AG20443 (cell line): ENCODE data around the gene RIOX2.
A peak's percentile ranks its signal among the peaks of the same experiment; 100 is the strongest.
"Not testable (repeated sequence)": the region's sequence is repeated elsewhere in the genome, so short reads cannot be mapped to it uniquely, and the experiment has no call there.

Source experiments
- DNase-seq: peaks from one replicate; pipeline ENCODE4 v3.0.0; 2012; ENCODE audit warnings: low spot score, mixed read lengths

The RIOX2 gene

DNA sequence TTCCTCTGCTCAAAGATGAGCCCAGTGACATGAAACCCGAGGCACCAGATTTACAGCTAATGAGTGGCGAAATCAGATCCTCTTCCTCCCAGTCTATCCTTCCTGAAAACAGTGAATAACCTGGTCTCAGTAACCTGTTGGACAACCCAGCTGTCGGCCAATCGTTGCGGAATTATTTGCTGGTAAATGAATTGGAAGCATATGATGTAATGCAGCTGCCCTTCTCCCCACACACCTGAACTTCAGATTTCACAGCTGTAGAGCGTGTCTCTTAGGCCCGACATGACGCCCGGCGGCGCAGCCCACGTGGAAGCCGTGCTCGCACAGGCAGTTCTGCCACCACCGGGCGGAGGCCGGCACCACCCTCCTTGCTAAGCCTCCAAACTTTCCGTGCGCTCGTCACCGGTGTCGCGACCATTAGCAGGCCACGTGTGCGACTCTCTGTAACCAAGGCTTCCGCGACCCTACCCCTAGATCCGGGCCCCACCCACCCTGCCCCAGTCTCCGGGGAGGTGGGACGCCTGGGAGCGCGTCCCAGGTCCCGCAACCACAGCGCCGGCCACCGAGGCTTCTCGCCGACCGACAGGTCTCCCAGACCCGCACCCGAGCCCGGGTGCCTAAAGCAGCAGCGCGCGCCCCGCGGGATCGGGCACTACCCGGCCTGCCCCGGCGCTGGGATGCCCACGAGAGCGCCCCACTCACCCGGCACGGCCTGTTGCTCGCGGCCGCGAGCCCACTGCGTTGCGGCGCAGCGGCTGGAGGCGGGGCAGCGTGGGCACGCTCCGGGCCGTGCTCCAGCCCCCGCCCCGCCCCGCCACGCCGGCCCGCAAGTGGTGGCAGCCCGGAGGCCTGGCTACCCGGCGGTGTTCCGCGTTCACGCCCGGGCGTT lies at the start of gene RIOX2:
Gene RIOX2, minus strand, starts transcription at position 753 of the 889 bp plus-strand sequence. CDS start 4,838 bp downstream, outside the sequence.
- DNase-seq: peak; percentile 93

DNA sequence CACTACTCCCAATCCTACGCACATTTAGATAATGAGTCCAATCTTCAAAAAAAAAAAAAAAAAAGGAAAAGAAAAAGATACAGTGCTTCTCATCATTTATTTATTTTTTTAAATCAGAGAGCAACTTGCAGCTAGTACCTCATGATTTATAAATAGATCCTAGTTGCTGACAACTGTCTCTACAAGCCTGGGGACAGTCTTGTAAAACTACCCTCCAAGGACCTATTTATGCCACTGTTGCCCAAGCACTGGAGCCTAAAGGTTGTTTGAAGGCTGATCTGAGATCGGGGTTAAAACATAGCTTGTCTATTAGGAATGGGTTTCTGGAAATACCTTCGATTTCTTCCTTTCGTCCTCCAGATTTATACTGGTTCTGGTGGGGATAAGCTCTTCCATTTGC lies 48.2 kb upstream of the RIOX2 start:
- DNase-seq: no peak

DNA sequence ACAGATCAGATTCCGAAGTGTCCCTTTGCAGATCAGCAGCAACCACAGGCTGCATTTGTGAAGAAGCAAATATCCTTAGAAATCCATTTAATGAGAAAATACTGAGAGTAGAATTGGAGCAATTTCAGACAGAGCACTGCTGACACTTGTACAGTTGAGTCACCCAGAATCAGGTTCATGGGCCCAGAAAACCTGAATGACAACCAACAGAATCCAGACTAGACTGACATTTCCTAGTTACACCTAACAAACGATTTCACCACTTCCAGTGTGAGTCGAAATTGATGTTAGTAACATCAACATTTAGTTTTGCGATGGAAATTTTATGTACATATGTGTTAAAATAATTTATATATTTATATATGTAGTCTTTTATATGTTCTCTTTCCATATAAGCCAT lies 46.1 kb upstream of the RIOX2 start:
- no peak for DNase-seq

GRCh38 chr3:98014268-98014585 lies 42.0 kb upstream of the RIOX2 start:
- no peak for DNase-seq

DNA sequence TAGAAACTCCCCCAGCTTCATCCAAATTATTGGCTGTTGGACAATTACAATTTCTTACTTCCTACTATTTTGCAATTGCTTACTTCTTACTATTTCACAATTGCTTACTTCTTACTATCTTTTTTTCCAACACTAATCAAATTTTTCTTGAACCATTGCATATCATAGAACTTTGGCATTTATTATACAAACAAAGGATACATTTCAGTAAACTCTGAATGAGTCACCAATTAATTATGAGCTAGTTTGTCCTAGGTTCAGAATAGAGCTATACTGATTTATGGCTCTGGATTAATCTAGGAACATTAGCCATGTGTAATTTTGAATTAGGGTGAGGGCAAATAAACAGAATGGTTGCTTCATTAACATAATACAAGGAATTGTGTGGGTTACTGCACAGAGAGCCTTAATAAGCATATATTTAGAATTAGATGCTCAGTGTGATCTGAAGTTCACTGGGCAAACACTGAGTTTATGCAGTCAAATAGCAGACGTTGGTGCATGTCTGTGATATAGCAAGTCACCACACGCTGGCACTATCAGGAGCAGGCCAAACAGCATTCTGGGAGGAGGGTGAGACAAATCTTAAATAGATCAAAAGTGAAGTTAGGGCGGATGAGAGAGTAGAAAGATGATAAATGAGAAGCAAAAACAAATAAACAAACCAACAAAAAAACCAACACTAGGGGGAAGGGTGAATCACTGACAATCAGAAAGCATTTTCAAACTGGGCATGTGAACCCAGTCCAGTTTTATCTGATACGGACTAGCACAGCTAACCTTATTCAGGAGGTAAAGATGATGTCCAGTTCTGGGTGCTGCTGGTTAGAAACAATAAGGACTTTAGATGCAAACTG lies 41.4 kb upstream of the RIOX2 start:
- no peak for DNase-seq

DNA sequence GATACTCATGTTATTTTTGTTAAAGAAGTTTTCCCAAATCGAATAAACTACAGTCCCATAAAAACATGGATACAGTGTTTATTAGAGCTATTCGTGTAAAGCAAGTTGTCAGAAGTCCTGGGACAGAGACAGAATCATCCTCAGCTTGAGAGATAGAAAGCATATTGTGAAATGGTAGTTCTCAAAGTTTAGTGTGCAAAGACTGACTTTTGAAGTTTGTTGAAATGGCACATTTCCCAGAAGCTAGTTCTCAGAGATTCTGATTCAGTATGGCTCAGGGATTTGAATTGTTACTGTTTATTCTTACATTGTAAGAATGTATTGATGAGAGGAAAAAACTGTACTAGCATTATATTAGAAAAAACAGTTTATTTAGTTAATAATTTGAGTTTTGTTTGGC lies 40.7 kb upstream of the RIOX2 start:
- no peak for DNase-seq

GRCh38 chr3:98010883-98011449 lies 38.7 kb upstream of the RIOX2 start:
- not testable (repeated sequence) for DNase-seq

GRCh38 chr3:98010194-98010882 lies 38.1 kb upstream of the RIOX2 start:
- DNase-seq: no peak

- no peak for DNase-seq
These were observed 36.6 kb upstream of the RIOX2 start for GRCh38 chr3:98008855-98009254.

DNA sequence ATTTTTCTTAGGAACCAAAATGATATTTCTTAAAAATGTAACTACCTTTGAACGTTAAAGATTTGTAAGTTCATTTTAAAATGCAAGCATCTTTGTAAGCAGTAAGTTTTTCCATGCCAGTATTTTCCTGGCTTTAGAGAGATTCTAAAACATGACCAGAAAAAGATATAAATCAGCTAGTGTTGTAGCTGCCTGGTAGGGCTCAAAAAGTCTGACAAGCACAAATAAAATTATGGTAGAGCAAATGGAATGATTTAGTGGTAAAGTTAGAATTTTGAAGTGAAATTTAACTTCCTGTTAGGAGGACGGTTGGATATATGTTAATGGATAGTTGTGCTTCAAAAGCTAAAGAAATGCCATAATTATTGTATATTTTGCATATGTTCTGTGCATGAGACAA lies 33.2 kb upstream of the RIOX2 start:
- no peak for DNase-seq

GRCh38 chr3:98004721-98005120 lies 32.5 kb upstream of the RIOX2 start:
- DNase-seq: no peak

DNA sequence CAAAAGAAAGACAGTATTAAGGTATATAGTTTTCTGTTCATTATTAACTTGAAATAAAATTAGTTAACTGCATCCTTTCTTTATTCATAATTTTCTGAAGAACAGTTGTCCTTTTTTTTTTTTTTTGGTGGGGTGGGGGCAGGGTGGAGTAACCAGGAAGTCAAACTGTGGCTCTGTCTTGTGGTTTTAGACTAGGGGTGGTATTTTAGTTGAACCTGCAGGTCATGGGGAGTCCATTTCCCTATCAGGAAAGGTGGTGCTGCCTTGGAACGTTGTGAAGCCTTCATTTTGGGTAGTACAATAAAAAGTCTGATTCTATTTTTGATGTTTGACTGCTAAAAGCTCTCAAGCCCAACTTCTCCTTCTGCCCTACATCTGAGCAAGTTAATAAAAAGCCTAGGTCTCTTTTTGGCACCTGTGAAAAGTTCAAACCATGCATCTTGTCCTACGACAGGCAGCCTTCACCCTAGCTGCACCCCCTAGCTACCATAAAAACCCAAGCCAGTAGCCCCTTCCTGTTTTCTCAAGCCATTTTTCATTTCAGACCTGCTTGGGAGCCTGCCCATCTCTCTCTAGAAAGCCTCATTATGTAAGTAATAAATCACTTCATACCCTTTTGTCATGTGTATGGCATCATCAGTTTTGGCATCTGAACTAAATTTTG lies 31.2 kb upstream of the RIOX2 start:
- DNase-seq: no peak

DNA sequence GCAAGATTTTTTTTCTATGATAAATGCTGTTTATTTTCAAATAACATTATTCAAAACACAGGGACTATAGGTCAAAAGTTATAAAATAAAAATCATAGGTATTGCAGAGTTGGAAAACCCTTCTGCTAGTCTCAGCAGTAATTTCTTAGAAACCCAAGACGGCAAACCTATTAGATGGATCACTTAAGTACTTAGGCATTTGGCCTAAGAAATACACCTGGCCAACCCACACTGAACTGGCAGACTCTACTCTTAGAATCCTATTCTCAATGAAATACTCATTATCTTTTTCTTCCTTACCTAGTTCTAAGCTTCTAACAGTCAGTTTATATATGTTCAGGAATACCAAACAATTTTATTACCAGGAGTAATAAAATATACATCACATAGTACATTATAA lies 30.5 kb upstream of the RIOX2 start:
- DNase-seq: no peak

GRCh38 chr3:97999994-98000393 lies 27.8 kb upstream of the RIOX2 start:
- DNase-seq: no peak

GRCh38 chr3:97999103-97999502 lies 26.9 kb upstream of the RIOX2 start:
- DNase-seq: no peak

GRCh38 chr3:97996988-97997387 lies 24.8 kb upstream of the RIOX2 start:
- DNase-seq: no peak

DNA sequence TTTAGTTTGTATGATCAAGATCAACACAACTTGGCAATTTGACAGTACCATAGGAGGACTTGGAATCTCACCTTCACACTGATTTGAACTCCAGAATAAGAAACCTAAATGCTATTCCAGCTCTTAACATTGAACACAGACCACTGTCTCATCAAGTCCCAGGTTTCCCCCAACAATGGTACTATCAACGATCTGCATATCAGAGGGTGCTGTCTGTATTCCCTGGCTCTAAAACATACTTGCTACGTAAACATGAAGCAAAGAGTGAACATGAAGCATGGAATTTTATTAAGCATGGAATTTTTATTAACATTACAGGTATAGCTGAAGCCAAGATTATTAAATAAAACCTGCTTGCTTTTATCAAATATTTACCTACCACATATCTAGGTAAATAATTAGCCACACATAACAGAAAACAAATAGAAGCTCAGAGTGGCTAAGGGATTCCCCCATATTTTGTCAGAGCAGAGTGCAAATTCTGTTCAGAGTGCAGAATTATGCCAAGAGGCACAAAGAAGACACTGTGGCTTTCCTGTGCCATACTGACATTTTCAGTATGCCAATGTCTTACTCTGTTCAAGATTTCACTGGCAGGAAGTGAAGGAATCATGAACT lies 22.2 kb upstream of the RIOX2 start:
- DNase-seq: no peak

DNA sequence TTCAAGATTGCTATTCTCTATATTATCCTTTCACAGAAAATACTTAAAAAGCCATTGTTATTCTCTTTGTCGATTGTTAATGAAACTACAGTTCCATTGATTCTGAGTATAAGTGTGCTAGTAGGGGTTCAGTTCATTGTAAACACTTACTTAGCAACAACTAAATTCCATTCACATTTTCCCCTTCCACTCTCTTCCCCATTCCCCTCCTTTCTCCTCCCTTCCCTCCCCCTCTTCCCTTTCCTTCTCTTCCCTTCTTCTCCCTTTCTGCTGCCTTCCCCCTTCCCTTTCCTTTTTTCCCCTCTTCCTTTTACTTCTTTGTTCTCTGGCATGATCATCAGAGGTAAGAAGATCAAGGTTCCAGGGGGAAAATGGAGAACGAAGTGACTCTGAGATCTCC lies 21.3 kb upstream of the RIOX2 start:
- no peak for DNase-seq

GRCh38 chr3:97992547-97993173 lies 20.4 kb upstream of the RIOX2 start:
- no peak for DNase-seq

DNA sequence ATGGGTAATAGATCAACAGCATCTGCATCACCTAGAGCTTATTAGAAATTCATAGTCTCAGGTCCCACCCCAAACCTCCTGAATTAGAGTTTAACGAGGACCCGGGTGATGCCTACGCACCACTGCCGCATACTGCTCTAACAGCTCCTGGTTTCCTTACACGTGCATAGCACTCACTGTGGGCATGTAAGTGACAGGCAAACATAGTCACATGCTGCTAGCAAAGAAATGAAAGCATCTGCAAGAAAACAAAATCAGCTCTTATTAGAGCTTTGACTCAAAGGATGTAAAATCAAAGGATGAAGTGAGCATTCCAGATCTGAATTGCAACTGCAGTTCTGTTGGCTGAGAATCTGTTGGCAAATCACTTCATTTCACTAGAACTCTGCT lies 19.1 kb upstream of the RIOX2 start:
- no peak for DNase-seq
